Measurements from ENCODE around the gene FFAR1. TPM values are rescaled to one million over a fixed set of nuclear protein-coding genes. Genes with fewer than 3 reads are reported as not detected.

FFAR1 gene
- total and polyA plus RNA-seq, 2 experiments from 2014 or later = not detected

GRCh38 chr19:35341006-35341405 is 6.7 kb upstream of the FFAR1 start:
- H4K20me1 ChIP-seq (ENCODE audit: insufficient read depth, poor library complexity, severe bottlenecking) = no peaks in the 10 kb centered on the region
- no peaks in the 10 kb centered on the region for H3K9me3 ChIP-seq (ENCODE audit: low read depth)
- H3K4me3 ChIP-seq = no peak overlapping the region
- H3K27ac ChIP-seq = no peak overlapping the region
- no peaks in the 10 kb centered on the region for H3K9me2 ChIP-seq (replicated peaks; ENCODE audit: insufficient read depth)
- no peak overlapping the region for H3K4me2 ChIP-seq
- H3K27me3 ChIP-seq = no peaks in the 10 kb centered on the region
- H3K79me2 ChIP-seq = no peaks in the 10 kb centered on the region
- H2AFZ ChIP-seq = no peak overlapping the region
- no peaks in the 10 kb centered on the region for H3K4me1 ChIP-seq (ENCODE audit: insufficient read depth)
- TF ChIP-seq CTCF (IDR thresholded peaks at IDR 0.05; ENCODE audit: poor library complexity) (no peak), EZH2 (IDR thresholded peaks at IDR 0.05; ENCODE audit: borderline replicate concordance) (no peak), EZH2phosphoT487 (IDR thresholded peaks at IDR 0.05; ENCODE audit: low read depth, severe bottlenecking, unreplicated experiment) (no peak)
- no peaks in the 10 kb centered on the region for H3K36me3 ChIP-seq (replicated peaks; ENCODE audit: insufficient read depth, low read depth)
- no peak for DNase-seq (ENCODE audit: low spot score)
- 94% methylated on average over 15 of the region's 16 CpGs for WGBS (ENCODE audit: low lambda C conversion rate, missing lambda C conversion rate)

DNA sequence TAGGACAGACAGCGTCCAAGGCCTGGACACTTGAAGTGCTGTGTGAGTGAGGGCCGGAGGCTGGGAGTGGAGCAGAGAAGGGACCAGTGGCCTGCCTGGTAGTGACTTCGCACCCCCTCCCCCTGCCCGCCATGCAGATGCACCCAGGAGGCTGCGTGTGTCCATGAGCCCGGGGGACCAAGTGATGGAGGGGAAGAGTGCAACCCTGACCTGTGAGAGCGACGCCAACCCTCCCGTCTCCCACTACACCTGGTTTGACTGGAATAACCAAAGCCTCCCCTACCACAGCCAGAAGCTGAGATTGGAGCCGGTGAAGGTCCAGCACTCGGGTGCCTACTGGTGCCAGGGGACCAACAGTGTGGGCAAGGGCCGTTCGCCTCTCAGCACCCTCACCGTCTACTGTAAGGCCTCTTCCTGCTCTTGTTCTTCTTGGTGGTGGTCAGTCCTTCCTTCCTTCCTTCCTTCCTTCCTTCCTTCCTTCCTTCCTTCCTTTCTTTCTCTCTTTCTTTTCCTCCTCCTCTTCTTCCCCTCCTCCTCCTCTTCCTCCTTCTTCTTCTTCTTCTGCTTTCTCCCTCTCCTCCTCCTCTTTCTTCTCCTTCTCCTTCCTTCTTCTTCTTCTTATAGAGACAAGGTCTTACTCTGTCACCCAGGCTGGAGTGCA is 6.0 kb upstream of the FFAR1 start:
- Histone ChIP-seq H4K20me1 (ENCODE audit: insufficient read depth, poor library complexity, severe bottlenecking) (no peaks in the 10 kb centered on the region), H3K4me3 (no peak overlapping the region), H3K9me3 (ENCODE audit: low read depth) (no peaks in the 10 kb centered on the region), H3K9me2 (replicated peaks; ENCODE audit: insufficient read depth) (no peaks in the 10 kb centered on the region), H3K27me3 (no peaks in the 10 kb centered on the region), H2AFZ (no peak overlapping the region), H3K27ac (no peak overlapping the region), H3K79me2 (no peaks in the 10 kb centered on the region), H3K4me2 (no peak overlapping the region), H3K36me3 (replicated peaks; ENCODE audit: insufficient read depth, low read depth) (no peaks in the 10 kb centered on the region), H3K4me1 (ENCODE audit: insufficient read depth) (no peaks in the 10 kb centered on the region)
- WGBS (ENCODE audit: low lambda C conversion rate, missing lambda C conversion rate) = 94% methylated on average over 14 of the region's 14 CpGs
- TF ChIP-seq CTCF (IDR thresholded peaks at IDR 0.05; ENCODE audit: poor library complexity) (no peak), EZH2 (IDR thresholded peaks at IDR 0.05; ENCODE audit: borderline replicate concordance) (no peak), EZH2phosphoT487 (IDR thresholded peaks at IDR 0.05; ENCODE audit: low read depth, severe bottlenecking, unreplicated experiment) (no peak)
- DNase-seq (ENCODE audit: low spot score) = no peak

- TF ChIP-seq CTCF (IDR thresholded peaks at IDR 0.05; ENCODE audit: poor library complexity) (no peak), EZH2phosphoT487 (IDR thresholded peaks at IDR 0.05; ENCODE audit: low read depth, severe bottlenecking, unreplicated experiment) (no peak), EZH2 (IDR thresholded peaks at IDR 0.05; ENCODE audit: borderline replicate concordance) (no peak)
- no peak overlapping the region for H3K4me3 ChIP-seq
- H3K4me2 ChIP-seq = no peak overlapping the region
- no peaks in the 10 kb centered on the region for H3K4me1 ChIP-seq (ENCODE audit: insufficient read depth)
- no peaks in the 10 kb centered on the region for H3K79me2 ChIP-seq
- no peak overlapping the region for H2AFZ ChIP-seq
- 35% methylated on average over 5 of the region's 5 CpGs for WGBS (ENCODE audit: low lambda C conversion rate, missing lambda C conversion rate)
- DNase-seq (ENCODE audit: low spot score) = no peak
- no peaks in the 10 kb centered on the region for H3K36me3 ChIP-seq (replicated peaks; ENCODE audit: insufficient read depth, low read depth)
- no peaks in the 10 kb centered on the region for H3K9me3 ChIP-seq (ENCODE audit: low read depth)
- H3K27ac ChIP-seq = no peak overlapping the region
- no peaks in the 10 kb centered on the region for H4K20me1 ChIP-seq (ENCODE audit: insufficient read depth, poor library complexity, severe bottlenecking)
- no peaks in the 10 kb centered on the region for H3K27me3 ChIP-seq
- no peaks in the 10 kb centered on the region for H3K9me2 ChIP-seq (replicated peaks; ENCODE audit: insufficient read depth)
Observed at GRCh38 chr19:35342430-35342829, 5.3 kb upstream of the FFAR1 start.

Data from hepatocyte (in vitro differentiated cells).